Activated CD8-positive, alpha-beta T cell treated with anti-CD3 and anti-CD28 coated beads for 36 hours (primary cell): ENCODE data around the gene SPTB. TPM values are rescaled to one million over a fixed set of nuclear protein-coding genes. Genes with fewer than 3 reads are reported as not detected.

Source experiments
- ATAC-seq: fragments of 200-7000 bp; cut with Tn5 transposase; one replicate; pipeline ENCODE4 v1.10.0; 2021; ENCODE audit warnings: mild to moderate bottlenecking, moderate library complexity
- CTCF ChIA-PET: fragments of 350-600 bp; sonication (Branson Sonifier 250); formaldehyde crosslinking; loops from one replicate; lab custom pipeline; 2021; ENCODE audit warnings: antibody characterized with exemption; lab: Charles Lee
- POLR2A ChIA-PET: fragments of 350-600 bp; sonication (Branson Sonifier 250); formaldehyde crosslinking; loops from one replicate; lab custom pipeline; 2021; ENCODE audit warnings: antibody characterized with exemption; lab: Charles Lee
- DNase-seq: peaks from one replicate; pipeline ENCODE4 v3.0.0-alpha.2; 2020
- H3K27ac Mint-ChIP-seq: one replicate; pipeline ENCODE4 v1.8.0; 2021; ENCODE audit warnings: mild to moderate bottlenecking, mixed read lengths
- H3K27me3 Mint-ChIP-seq: one replicate; pipeline ENCODE4 v1.8.0; 2021; ENCODE audit warnings: mixed read lengths
- H3K36me3 Mint-ChIP-seq: one replicate; pipeline ENCODE4 v1.8.0; 2021; ENCODE audit warnings: low read depth, mixed read lengths
- H3K4me1 Mint-ChIP-seq: one replicate; pipeline ENCODE4 v1.8.0; 2021; ENCODE audit warnings: low read depth, mixed read lengths
- H3K4me3 Mint-ChIP-seq: one replicate; pipeline ENCODE4 v1.8.0; 2021; ENCODE audit warnings: mild to moderate bottlenecking, moderate library complexity, mixed read lengths
- H3K9me3 Mint-ChIP-seq: one replicate; pipeline ENCODE4 v1.8.0; 2021; ENCODE audit warnings: mixed read lengths
- CTCF ChIP-seq: fragments of 200-600 bp; IDR thresholded peaks from one replicate; pipeline ENCODE4 v1.8.0; 2022; ENCODE audit warnings: antibody characterized with exemption, mild to moderate bottlenecking
- intact Hi-C: fragments of 100-400 bp; cut with micrococcal nuclease; formaldehyde crosslinking; loops from one replicate; pipeline ENCODE4 v1.10.0; 2022
- total RNA-seq, 2 experiments: library from RNA; stranded (reverse); gene quantifications; one replicate each; pipeline ENCODE4 v1.2.3, GENCODE V29; 2021

SPTB gene
- total RNA-seq, 2 experiments from 2014 or later = 0.07 to 0.27 TPM

GRCh38 chr14:64771161-64771560 is 108.5 kb downstream of the SPTB start:
- ChIA-PET CTCF (interaction anchor here (1.1 to 1.2 kb wide), 2 partner anchors 9 to 121 kb away, joined by 3 read pairs; no protein-coding TSS in a partner anchor), POLR2A (interaction anchor here (1.1 kb wide), 1 partner anchor 9 kb away, joined by 3 read pairs; no protein-coding TSS in a partner anchor)
- no peak for TF ChIP-seq CTCF
- H3K9me3 Mint-ChIP-seq = no peaks in the 10 kb centered on the region
- ATAC-seq (no peak), DNase-seq (no peak)
- no peaks in the 10 kb centered on the region for H3K27me3 Mint-ChIP-seq
- intact Hi-C loops = no loop called here
- H3K36me3 Mint-ChIP-seq = no peaks in the 10 kb centered on the region
- H3K27ac Mint-ChIP-seq = no peak overlapping the region
- peaks cover 4% of the 10 kb centered on the region for H3K4me1 Mint-ChIP-seq
- no peak overlapping the region for H3K4me3 Mint-ChIP-seq

- ATAC-seq (no peak), DNase-seq (no peak)
- Mint-ChIP-seq H3K27ac (no peak overlapping the region), H3K27me3 (no peaks in the 10 kb centered on the region), H3K4me1 (peaks cover 4% of the 10 kb centered on the region), H3K36me3 (no peaks in the 10 kb centered on the region), H3K4me3 (no peak overlapping the region), H3K9me3 (no peaks in the 10 kb centered on the region)
- POLR2A ChIA-PET = interaction anchor here (1.1 kb wide), 1 partner anchor 9 kb away, joined by 3 read pairs; no protein-coding TSS in a partner anchor
- intact Hi-C loops = no loop called here
- CTCF ChIA-PET = interaction anchor here (1.1 to 1.2 kb wide), 2 partner anchors 9 to 121 kb away, joined by 3 read pairs; no protein-coding TSS in a partner anchor
- TF ChIP-seq CTCF = no peak
Measured at GRCh38 chr14:64770751-64771150, 109.0 kb downstream of the SPTB start.

GRCh38 chr14:64769096-64770020 is 110.3 kb downstream of the SPTB start:
- ChIA-PET POLR2A (no interaction called here), CTCF (interaction anchor here (1.1 to 1.7 kb wide), 3 partner anchors 12 to 122 kb away, joined by 3 to 8 read pairs (median 5); no protein-coding TSS in a partner anchor)
- Mint-ChIP-seq H3K36me3 (no peaks in the 10 kb centered on the region), H3K9me3 (no peaks in the 10 kb centered on the region), H3K4me1 (peaks cover 8% of the 10 kb centered on the region), H3K27me3 (no peaks in the 10 kb centered on the region), H3K4me3 (no peak overlapping the region), H3K27ac (no peak overlapping the region)
- intact Hi-C loops = no loop called here
- TF ChIP-seq CTCF = no peak
- no peak for ATAC-seq
- DNase-seq = no peak

- ChIA-PET CTCF (interaction anchor here (0.9 to 1.7 kb wide), 5 partner anchors 13 to 133 kb away, joined by 3 to 8 read pairs (median 4); no protein-coding TSS in a partner anchor), POLR2A (interaction anchor here (0.6 to 0.7 kb wide), 2 partner anchors 96 to 158 kb away, joined by 3 read pairs; no protein-coding TSS in a partner anchor)
- H3K36me3 Mint-ChIP-seq = no peaks in the 10 kb centered on the region
- H3K9me3 Mint-ChIP-seq = no peaks in the 10 kb centered on the region
- no peak overlapping the region for H3K27ac Mint-ChIP-seq
- DNase-seq = no peak
- TF ChIP-seq CTCF = no peak
- intact Hi-C loops = no loop called here
- no peak overlapping the region for H3K4me3 Mint-ChIP-seq
- peaks cover 11% of the 10 kb centered on the region for H3K4me1 Mint-ChIP-seq
- H3K27me3 Mint-ChIP-seq = no peaks in the 10 kb centered on the region
- ATAC-seq = no peak
Measured at GRCh38 chr14:64768401-64769095, 111.2 kb downstream of the SPTB start.
